GM12891 (cell line): ENCODE measurements around the gene C11orf68.

ENCODE experiments used
- POLR2A ChIP-seq: IDR thresholded peaks from 2 replicates; pipeline ENCODE4 v1.6.1; 2011; ENCODE audit warnings: low read depth, low read length, control low read depth
- POLR2AphosphoS5 ChIP-seq: IDR thresholded peaks from 2 replicates; pipeline ENCODE4 v1.6.1; 2011; ENCODE audit warnings: low read depth, low read length, control low read depth
- POU2F2 ChIP-seq: IDR thresholded peaks from 2 replicates; pipeline ENCODE4 v1.6.1; 2011; ENCODE audit warnings: low read depth, mild to moderate bottlenecking, control low read depth, low read length, moderate library complexity
- SPI1 ChIP-seq: IDR thresholded peaks from 2 replicates; pipeline ENCODE4 v1.6.1; 2011; ENCODE audit warnings: low read depth, low read length, control low read depth
- TAF1 ChIP-seq: IDR thresholded peaks from 2 replicates; pipeline ENCODE4 v1.6.1; 2011; ENCODE audit warnings: low read depth, low read length, control low read depth

GRCh38 chr11:65952052-65952521 lies 33.2 kb upstream of the C11orf68 start:
- TF ChIP-seq POLR2AphosphoS5: no peak
- TF ChIP-seq POLR2A: no peak
- TF ChIP-seq TAF1: no peak
- no peak for TF ChIP-seq POU2F2
- TF ChIP-seq SPI1: no peak
